OCI-LY7 (cell line): ENCODE data around the gene ATG9A. TPM values are rescaled to one million over a fixed set of nuclear protein-coding genes. Genes with fewer than 3 reads are reported as not detected.
"Not testable (repeated sequence)": the region's sequence is repeated elsewhere in the genome, so short reads cannot be mapped to it uniquely, and the experiment has no call there.

Experiments
- BruUV-seq: library from RNA; stranded (reverse); fragments of 400-500 nt; replicated peaks from 2 replicates; lab custom pipeline; 2021; lab: Mats Ljungman, UMichigan
- CTCF ChIA-PET: fragments of 300-600 bp; sonication (Branson Sonifier 250); formaldehyde crosslinking; loops from one replicate; lab custom pipeline; 2022; ENCODE audit warnings: antibody characterized with exemption; ENCODE audit not compliant: unreplicated experiment; lab: Charles Lee
- POLR2A ChIA-PET: fragments of 300-600 bp; sonication (Branson Sonifier 250); formaldehyde crosslinking; loops from one replicate; lab custom pipeline; 2022; ENCODE audit warnings: antibody characterized with exemption; lab: Charles Lee
- DNase-seq: peaks from one replicate; pipeline ENCODE4 v3.0.0-alpha.2; 2015; ENCODE audit warnings: low spot score
- H2AFZ ChIP-seq: fragments of 200-600 bp; sonication (generic), shearing (Covaris generic); 2 replicates; pipeline ENCODE4 v1.6.1; 2014; ENCODE audit warnings: mild to moderate bottlenecking, antibody characterized with exemption, low read length, moderate library complexity
- H3K27ac ChIP-seq: fragments of 200-600 bp; sonication (generic); 2 replicates; pipeline ENCODE4 v1.5.1; 2014; ENCODE audit warnings: mixed run types, low read depth, mild to moderate bottlenecking, moderate library complexity, low read length, inconsistent platforms; ENCODE audit not compliant: poor library complexity, severe bottlenecking
- H3K36me3 ChIP-seq: fragments of 200-600 bp; sonication (generic); 2 replicates; pipeline ENCODE4 v1.6.1; 2014; ENCODE audit warnings: mild to moderate bottlenecking, antibody characterized with exemption, low read length, moderate library complexity, mixed read lengths; ENCODE audit not compliant: insufficient read depth
- H3K4me1 ChIP-seq: fragments of 200-600 bp; sonication (generic); 2 replicates; pipeline ENCODE4 v1.5.1; 2014; ENCODE audit warnings: mild to moderate bottlenecking, low read length; ENCODE audit not compliant: insufficient read depth, poor library complexity, severe bottlenecking
- H3K4me2 ChIP-seq: fragments of 200-600 bp; sonication (generic); 2 replicates; pipeline ENCODE4 v1.6.1; 2014; ENCODE audit warnings: mild to moderate bottlenecking, low read length
- H3K4me3 ChIP-seq: fragments of 200-600 bp; sonication (generic); 2 replicates; pipeline ENCODE4 v1.5.1; 2014; ENCODE audit warnings: mild to moderate bottlenecking, low read depth, low read length; ENCODE audit not compliant: poor library complexity, severe bottlenecking
- H3K79me2 ChIP-seq: fragments of 200-600 bp; sonication (generic); 2 replicates; pipeline ENCODE4 v1.6.1; 2016; ENCODE audit warnings: low read depth, mild to moderate bottlenecking, low read length, moderate library complexity, mixed read lengths; ENCODE audit not compliant: insufficient read depth
- H3K9me2 ChIP-seq: fragments of 200-600 bp; sonication (generic); 2 replicates; pipeline ENCODE4 v1.6.1; 2016; ENCODE audit warnings: mild to moderate bottlenecking, low read length, mixed read lengths; ENCODE audit not compliant: insufficient read depth
- H3K9me3 ChIP-seq: fragments of 200-600 bp; sonication (generic); 2 replicates; pipeline ENCODE4 v1.6.1; 2014; ENCODE audit warnings: mild to moderate bottlenecking, mixed run types, low read length, mixed read lengths
- H4K20me1 ChIP-seq: fragments of 200-600 bp; sonication (generic); 2 replicates; pipeline ENCODE4 v1.6.1; 2014; ENCODE audit warnings: mild to moderate bottlenecking, antibody characterized with exemption, low read length, moderate library complexity, mixed read lengths; ENCODE audit not compliant: insufficient read depth
- CTCF ChIP-seq: fragments of 200-600 bp; sonication (generic); conservative IDR thresholded peaks from 2 replicates; pipeline ENCODE4 v1.5.1; 2014; ENCODE audit warnings: mild to moderate bottlenecking, antibody characterized with exemption, low read length, moderate library complexity, mixed read lengths
- EZH2phosphoT487 ChIP-seq: fragments of 200-600 bp; sonication (generic); IDR thresholded peaks from 2 replicates; pipeline ENCODE4 v1.6.1; 2018; ENCODE audit warnings: low read depth, borderline replicate concordance, mild to moderate bottlenecking, mixed run types, antibody characterized with exemption, low read length, moderate library complexity, mixed read lengths
- intact Hi-C: fragments of 100-400 bp; cut with micrococcal nuclease; formaldehyde crosslinking; loops from one replicate; pipeline ENCODE4 v1.10.0; 2022; ENCODE audit not compliant: unreplicated experiment
- total RNA-seq, 2 experiments: library from RNA; depleted of rRNA in 1 of 2; stranded (reverse); fragments of >200 nt in 1 of 2; shearing (Covaris generic) in 1 of 2; gene quantifications; 2 replicates each; pipeline ENCODE4 v1.2.3, GENCODE V29; 2014 to 2022

The ATG9A gene
- total RNA-seq, 2 experiments from 2014 or later: 22.2 to 23.4 TPM

- peaks cover 8% of the 10 kb centered on the region for H3K4me1 ChIP-seq
- ChIA-PET CTCF (interaction anchor here (0.6 kb wide), 1 partner anchor 17 kb away, joined by 12 read pairs; no protein-coding TSS in a partner anchor), POLR2A (interaction anchor here (0.7 to 1.6 kb wide), 3 partner anchors 15 to 18 kb away, joined by 3 to 5 read pairs (median 4); partner anchors contain the start of gene DNAJB2)
- H3K79me2 ChIP-seq: no peaks in the 10 kb centered on the region
- H2AFZ ChIP-seq: no peak overlapping the region
- BruUV-seq: no TSS peak
- DNase-seq: no peak
- intact Hi-C loops: no loop called here
- H3K4me3 ChIP-seq: no peak overlapping the region
- no peaks in the 10 kb centered on the region for H3K9me3 ChIP-seq
- TF ChIP-seq EZH2phosphoT487 (no peak), CTCF (no peak)
- H4K20me1 ChIP-seq: no peaks in the 10 kb centered on the region
- H3K27ac ChIP-seq: no peak overlapping the region
- no peaks in the 10 kb centered on the region for H3K9me2 ChIP-seq
- H3K4me2 ChIP-seq: no peak overlapping the region
- no peaks in the 10 kb centered on the region for H3K36me3 ChIP-seq
These were observed 31.8 kb upstream of the ATG9A start for GRCh38 chr2:219261024-219261855.

GRCh38 chr2:219258942-219259341 is 29.5 kb upstream of the ATG9A start:
- H3K9me2 ChIP-seq, H3K4me2 ChIP-seq, H4K20me1 ChIP-seq, DNase-seq, BruUV-seq, H3K79me2 ChIP-seq, H3K27ac ChIP-seq, H2AFZ ChIP-seq, H3K9me3 ChIP-seq, CTCF ChIA-PET, H3K4me3 ChIP-seq, H3K36me3 ChIP-seq: not testable (repeated sequence)
- H3K4me1 ChIP-seq: peaks cover 19% of the 10 kb centered on the region
- intact Hi-C loops: loop anchor here (10.0 kb wide), 1 partner anchor 364 kb away; no protein-coding TSS in a partner anchor
- POLR2A ChIA-PET: interaction anchor here (0.9 to 1.4 kb wide), 2 partner anchors 10 to 15 kb away, joined by 4 to 6 read pairs; no protein-coding TSS in a partner anchor

GRCh38 chr2:219254590-219255201 is 25.3 kb upstream of the ATG9A start:
- TF ChIP-seq EZH2phosphoT487: no peak
- TF ChIP-seq CTCF: 0 out of 2 replicates have a peak, but pooled peaks have one; percentile 21
- H4K20me1 ChIP-seq: no peaks in the 10 kb centered on the region
- H2AFZ ChIP-seq: peak overlapping the region; percentile 49; the same call in 1 of the 2 replicates
- peak overlapping the region; percentile 87 for H3K4me3 ChIP-seq
- peaks cover 40% of the 10 kb centered on the region for H3K4me1 ChIP-seq
- CTCF ChIA-PET: interaction anchor here (0.6 to 2.6 kb wide), 2 partner anchors 23 to 37 kb away, joined by 3 to 7 read pairs; partner anchors contain the start of gene DNAJB2
- BruUV-seq: no TSS peak
- no peaks in the 10 kb centered on the region for H3K9me2 ChIP-seq
- no peaks in the 10 kb centered on the region for H3K9me3 ChIP-seq
- H3K79me2 ChIP-seq: peaks cover 27% of the 10 kb centered on the region
- H3K27ac ChIP-seq: peak overlapping the region; percentile 96
- DNase-seq: peak; percentile 56
- peaks cover 27% of the 10 kb centered on the region for H3K36me3 ChIP-seq
- POLR2A ChIA-PET: interaction anchor here (1.0 to 1.9 kb wide), 7 partner anchors 9 to 48 kb away, joined by 3 to 15 read pairs (median 4); partner anchors contain the start of genes ANKZF1, ATG9A, GLB1L and STK16
- intact Hi-C loops: loop anchor here (1.0 to 10.0 kb wide), 2 partner anchors 41 to 360 kb away; no protein-coding TSS in a partner anchor
- peak overlapping the region; percentile 93 for H3K4me2 ChIP-seq
